ENCODE measurements around the gene RHBDD2. TPM values are rescaled to one million over a fixed set of nuclear protein-coding genes. Genes with fewer than 3 reads are reported as not detected.

The RHBDD2 gene
- total and polyA plus RNA-seq, 4 donors, result 25.1 to 102 (median 82.0) TPM

- WGBS, 2 donors, result 1% methylated on average over 32 of the region's 32 CpGs
- Histone ChIP-seq H3K4me1 (ENCODE audit: control insufficient read depth in 5 of 5, insufficient read depth in 5 of 5, low read length in 5 of 5) (peaks cover 0 to 6% (median 2%) of the 10 kb centered on the region in 5 donors), H3K9me3 (ENCODE audit: control insufficient read depth in 4 of 4, insufficient read depth in 3 of 4, low read length in 3 of 4) (no peaks in the 10 kb centered on the region), H3K36me3 (ENCODE audit: control insufficient read depth in 4 of 4, insufficient read depth in 4 of 4, low read length in 4 of 4) (peaks cover 0 to 2% (median 0%) of the 10 kb centered on the region in 4 donors), H3K27me3 (ENCODE audit: control insufficient read depth in 3 of 3, insufficient read depth in 3 of 3, low read length in 2 of 3) (no peaks in the 10 kb centered on the region), H3K9ac (ENCODE audit: insufficient read depth in 1 of 2, low read length in 2 of 2) (peak overlapping the region; percentile 56 to 63), H3K27ac (ENCODE audit: low read depth in 1 of 2, low read length in 1 of 2) (peak overlapping the region; percentile 86 to 87), H3K4me3 (peak overlapping the region; percentile 88)
- TF ChIP-seq CTCF (IDR thresholded peaks at IDR 0.05; ENCODE audit: control extremely low read depth, extremely low read depth), result no peak
- DNase-seq, result peak in 2 of 3 donors; percentile 38 to 45
- ATAC-seq (ENCODE audit: insufficient read depth, low FRiP score), result no peak
Observed at GRCh38 chr7:75915416-75916156, 36.8 kb downstream of the RHBDD2 start.

- no peak for TF ChIP-seq CTCF (IDR thresholded peaks at IDR 0.05; ENCODE audit: control extremely low read depth, extremely low read depth)
- ATAC-seq (ENCODE audit: insufficient read depth, low FRiP score) (no peak), DNase-seq (no peak)
- WGBS, 2 donors, result 52 to 66% methylated on average over 5 of the region's 5 CpGs
- Histone ChIP-seq H3K36me3 (ENCODE audit: control insufficient read depth in 4 of 4, insufficient read depth in 4 of 4, low read length in 4 of 4) (peaks cover 0 to 2% (median 0%) of the 10 kb centered on the region in 4 donors), H3K27ac (ENCODE audit: low read depth in 1 of 2, low read length in 1 of 2) (peak overlapping the region; percentile 86 to 87), H3K27me3 (ENCODE audit: control insufficient read depth in 3 of 3, insufficient read depth in 3 of 3, low read length in 2 of 3) (no peaks in the 10 kb centered on the region), H3K9me3 (ENCODE audit: control insufficient read depth in 4 of 4, insufficient read depth in 3 of 4, low read length in 3 of 4) (no peaks in the 10 kb centered on the region), H3K4me3 (peak overlapping the region; percentile 88), H3K9ac (ENCODE audit: insufficient read depth in 1 of 2, low read length in 2 of 2) (peak overlapping the region in 1 of 2 donors; percentile 56), H3K4me1 (ENCODE audit: control insufficient read depth in 5 of 5, insufficient read depth in 5 of 5, low read length in 5 of 5) (peaks cover 0 to 6% (median 3%) of the 10 kb centered on the region in 5 donors)
Observed at GRCh38 chr7:75916259-75916658, 37.4 kb downstream of the RHBDD2 start.

- 73 to 90% methylated on average over 11 of the region's 11 CpGs for WGBS, 2 donors
- no peaks in the 10 kb centered on the region for H3K27me3 ChIP-seq (ENCODE audit: control insufficient read depth in 3 of 3, insufficient read depth in 3 of 3, low read length in 2 of 3)
- H3K27ac ChIP-seq (ENCODE audit: low read depth in 1 of 2, low read length in 1 of 2), result no peak overlapping the region
- no peak overlapping the region for H3K9ac ChIP-seq (ENCODE audit: insufficient read depth in 1 of 2, low read length in 2 of 2)
- TF ChIP-seq CTCF (IDR thresholded peaks at IDR 0.05; ENCODE audit: control extremely low read depth, extremely low read depth), result no peak
- no peaks in the 10 kb centered on the region for H3K9me3 ChIP-seq (ENCODE audit: control insufficient read depth in 4 of 4, insufficient read depth in 3 of 4, low read length in 3 of 4)
- H3K4me3 ChIP-seq, result no peak overlapping the region
- ATAC-seq (ENCODE audit: insufficient read depth, low FRiP score) (no peak), DNase-seq (no peak)
- peaks cover 0 to 2% (median 0%) of the 10 kb centered on the region in 4 donors for H3K36me3 ChIP-seq (ENCODE audit: control insufficient read depth in 4 of 4, insufficient read depth in 4 of 4, low read length in 4 of 4)
- peaks cover 0 to 9% (median 3%) of the 10 kb centered on the region in 5 donors for H3K4me1 ChIP-seq (ENCODE audit: control insufficient read depth in 5 of 5, insufficient read depth in 5 of 5, low read length in 5 of 5)
Observed at GRCh38 chr7:75916685-75917634, 38.1 kb downstream of the RHBDD2 start.
